GM21737 (cell line): ENCODE measurements around the gene SYDE2.
"Not testable (repeated sequence)": the region's sequence is repeated elsewhere in the genome, so short reads cannot be mapped to it uniquely, and the experiment has no call there.

Experiments used
- ATAC-seq: cut with Tn5 transposase; IDR thresholded peaks from one replicate; pipeline ENCODE4 v1.9.1; 2021; ENCODE audit warnings: mild to moderate bottlenecking, moderate library complexity; ENCODE audit not compliant: unreplicated experiment

SYDE2 gene, protein sequence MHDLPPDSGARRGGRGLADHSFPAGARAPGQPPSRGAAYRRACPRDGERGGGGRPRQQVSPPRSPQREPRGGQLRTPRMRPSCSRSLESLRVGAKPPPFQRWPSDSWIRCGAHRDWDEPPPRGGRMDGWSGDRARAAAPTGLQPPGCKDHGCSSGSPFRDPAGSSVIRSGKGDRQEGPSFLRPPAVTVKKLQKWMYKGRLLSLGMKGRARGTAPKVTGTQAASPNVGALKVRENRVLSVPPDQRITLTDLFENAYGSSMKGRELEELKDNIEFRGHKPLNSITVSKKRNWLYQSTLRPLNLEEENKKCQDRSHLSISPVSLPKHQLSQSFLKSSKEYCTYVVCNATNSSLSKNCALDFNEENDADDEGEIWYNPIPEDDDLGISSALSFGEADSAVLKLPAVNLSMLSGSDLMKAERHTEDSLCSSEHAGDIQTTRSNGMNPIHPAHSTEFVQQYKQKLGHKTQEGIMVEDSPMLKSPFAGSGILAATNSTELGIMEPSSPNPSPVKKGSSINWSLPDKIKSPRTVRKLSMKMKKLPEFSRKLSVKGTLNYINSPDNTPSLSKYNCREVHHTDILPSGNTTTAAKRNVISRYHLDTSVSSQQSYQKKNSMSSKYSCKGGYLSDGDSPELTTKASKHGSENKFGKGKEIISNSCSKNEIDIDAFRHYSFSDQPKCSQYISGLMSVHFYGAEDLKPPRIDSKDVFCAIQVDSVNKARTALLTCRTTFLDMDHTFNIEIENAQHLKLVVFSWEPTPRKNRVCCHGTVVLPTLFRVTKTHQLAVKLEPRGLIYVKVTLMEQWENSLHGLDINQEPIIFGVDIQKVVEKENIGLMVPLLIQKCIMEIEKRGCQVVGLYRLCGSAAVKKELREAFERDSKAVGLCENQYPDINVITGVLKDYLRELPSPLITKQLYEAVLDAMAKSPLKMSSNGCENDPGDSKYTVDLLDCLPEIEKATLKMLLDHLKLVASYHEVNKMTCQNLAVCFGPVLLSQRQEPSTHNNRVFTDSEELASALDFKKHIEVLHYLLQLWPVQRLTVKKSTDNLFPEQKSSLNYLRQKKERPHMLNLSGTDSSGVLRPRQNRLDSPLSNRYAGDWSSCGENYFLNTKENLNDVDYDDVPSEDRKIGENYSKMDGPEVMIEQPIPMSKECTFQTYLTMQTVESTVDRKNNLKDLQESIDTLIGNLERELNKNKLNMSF

DNA sequence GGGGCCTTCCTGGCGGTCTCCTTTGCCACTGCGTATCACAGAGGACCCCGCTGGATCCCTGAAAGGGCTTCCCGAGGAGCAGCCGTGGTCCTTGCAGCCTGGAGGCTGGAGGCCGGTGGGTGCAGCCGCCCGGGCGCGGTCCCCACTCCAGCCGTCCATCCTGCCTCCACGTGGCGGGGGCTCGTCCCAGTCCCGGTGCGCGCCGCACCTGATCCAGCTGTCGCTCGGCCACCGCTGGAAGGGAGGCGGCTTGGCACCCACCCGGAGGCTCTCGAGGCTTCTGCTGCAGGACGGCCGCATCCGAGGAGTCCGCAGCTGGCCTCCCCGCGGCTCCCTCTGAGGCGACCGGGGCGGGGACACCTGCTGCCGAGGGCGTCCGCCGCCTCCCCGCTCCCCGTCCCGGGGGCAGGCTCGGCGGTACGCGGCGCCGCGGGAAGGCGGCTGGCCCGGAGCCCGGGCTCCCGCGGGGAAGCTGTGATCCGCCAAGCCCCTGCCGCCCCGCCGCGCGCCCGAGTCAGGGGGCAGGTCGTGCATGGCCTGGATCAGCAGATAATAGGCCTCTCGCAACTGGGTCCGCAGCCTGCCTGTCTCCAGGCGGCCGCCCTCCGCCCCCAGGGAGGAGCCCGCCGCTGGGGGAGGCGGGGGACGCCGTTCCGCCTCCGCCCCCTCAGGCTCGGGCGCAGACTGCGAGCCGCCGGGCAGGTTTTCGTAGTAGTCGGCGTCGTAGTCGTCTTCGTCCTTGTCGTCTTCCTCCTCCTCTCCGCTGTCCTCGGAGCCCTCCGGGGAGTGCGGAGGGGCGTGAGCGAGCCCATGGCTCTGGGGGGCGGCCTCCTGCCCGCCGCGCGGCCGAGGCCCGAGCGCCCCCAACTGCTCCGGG, at the start of gene SYDE2:
TSS of gene SYDE2 (minus strand) at position 554 of the 877 bp plus-strand sequence. CDS start at position 534, 20 bp downstream.
- ATAC-seq, result peak; percentile 65

- not testable (repeated sequence) for ATAC-seq
Measured at GRCh38 chr1:85249042-85249441, 48.2 kb upstream of the SYDE2 start.

- ATAC-seq, result no peak
Measured at GRCh38 chr1:85245891-85246290, 45.1 kb upstream of the SYDE2 start.

GRCh38 chr1:85245456-85245855, 44.6 kb upstream of the SYDE2 start:
- ATAC-seq, result no peak

DNA sequence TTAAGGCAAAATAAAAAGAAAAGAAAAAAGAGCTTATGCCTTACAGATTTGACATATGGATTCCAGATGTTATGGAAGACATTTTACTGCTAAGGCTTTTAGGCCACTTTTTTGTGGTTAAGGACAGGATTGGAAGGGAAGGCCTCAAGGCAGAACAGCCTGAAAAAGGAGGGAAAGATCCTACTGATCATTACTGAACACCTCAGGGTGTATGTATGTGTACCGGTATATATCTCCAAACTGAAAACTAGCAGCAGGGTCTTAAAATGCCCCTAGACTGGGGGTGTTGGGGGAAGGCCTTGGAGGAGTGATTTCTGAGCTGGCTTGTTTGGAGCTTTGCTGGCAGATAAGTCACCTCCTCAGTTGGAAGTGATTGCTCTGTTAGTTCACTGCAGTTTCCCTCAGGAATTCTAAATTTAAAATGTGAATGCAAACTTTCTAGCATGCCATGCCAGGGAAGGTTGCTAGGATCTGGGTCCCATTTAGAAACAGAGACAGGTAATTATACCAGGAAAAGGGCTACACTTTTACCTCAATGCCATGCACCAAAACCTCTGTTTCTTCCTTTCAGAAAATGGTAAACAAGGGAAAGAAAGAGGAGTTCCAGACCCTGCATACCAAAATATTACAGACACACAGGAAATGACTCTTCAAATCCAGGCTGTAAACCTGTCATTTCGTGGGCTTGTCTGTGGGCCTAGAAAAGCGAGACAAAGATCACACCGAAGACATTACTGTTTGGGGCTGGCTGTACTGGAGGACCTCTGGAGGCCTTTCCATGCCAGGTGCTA, 43.6 kb upstream of the SYDE2 start:
- ATAC-seq, result no peak

DNA sequence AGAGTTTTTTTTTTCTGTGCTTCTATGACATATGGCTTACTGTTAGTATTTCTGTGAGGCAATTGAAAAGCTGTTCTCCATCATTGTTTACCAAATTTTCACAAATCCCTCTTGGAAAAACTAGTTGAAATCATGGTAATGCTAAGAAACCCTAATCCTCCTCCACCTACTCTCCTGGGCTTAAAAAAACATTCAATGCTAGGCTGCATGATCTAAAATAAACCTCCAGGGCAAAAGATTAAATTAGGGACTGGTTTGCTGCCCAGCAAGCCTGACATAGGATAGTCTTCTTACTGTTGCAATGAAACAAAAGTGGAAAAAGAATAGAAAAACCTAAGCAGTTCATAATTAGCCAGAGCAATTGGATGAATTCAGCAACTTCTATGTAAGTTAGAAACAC, 42.6 kb upstream of the SYDE2 start:
- no peak for ATAC-seq

- no peak for ATAC-seq
Measured at GRCh38 chr1:85240643-85241042, 39.8 kb upstream of the SYDE2 start.

- no peak for ATAC-seq
Measured at GRCh38 chr1:85240174-85240601, 39.4 kb upstream of the SYDE2 start.

DNA sequence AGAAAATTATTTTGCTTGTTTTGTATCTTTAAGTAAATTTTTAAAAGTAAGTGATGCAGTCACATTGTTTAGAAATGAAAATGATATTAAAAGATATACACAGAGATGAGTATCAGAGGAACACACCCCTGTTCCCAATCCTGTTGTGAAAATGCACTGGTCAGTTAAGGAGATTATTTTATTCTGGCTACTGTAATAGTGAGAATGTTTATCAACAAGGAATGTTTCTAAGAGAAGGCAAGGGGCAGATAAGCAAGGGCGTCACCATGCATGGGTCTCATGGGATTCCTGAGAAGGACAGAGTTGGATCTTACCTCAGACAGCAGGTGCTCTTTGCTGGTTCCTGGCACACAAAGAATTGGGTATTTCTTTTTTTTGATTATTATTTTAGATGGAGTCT, 36.8 kb upstream of the SYDE2 start:
- ATAC-seq, result no peak

- no peak for ATAC-seq
Measured at GRCh38 chr1:85230305-85230977, 29.6 kb upstream of the SYDE2 start.

DNA sequence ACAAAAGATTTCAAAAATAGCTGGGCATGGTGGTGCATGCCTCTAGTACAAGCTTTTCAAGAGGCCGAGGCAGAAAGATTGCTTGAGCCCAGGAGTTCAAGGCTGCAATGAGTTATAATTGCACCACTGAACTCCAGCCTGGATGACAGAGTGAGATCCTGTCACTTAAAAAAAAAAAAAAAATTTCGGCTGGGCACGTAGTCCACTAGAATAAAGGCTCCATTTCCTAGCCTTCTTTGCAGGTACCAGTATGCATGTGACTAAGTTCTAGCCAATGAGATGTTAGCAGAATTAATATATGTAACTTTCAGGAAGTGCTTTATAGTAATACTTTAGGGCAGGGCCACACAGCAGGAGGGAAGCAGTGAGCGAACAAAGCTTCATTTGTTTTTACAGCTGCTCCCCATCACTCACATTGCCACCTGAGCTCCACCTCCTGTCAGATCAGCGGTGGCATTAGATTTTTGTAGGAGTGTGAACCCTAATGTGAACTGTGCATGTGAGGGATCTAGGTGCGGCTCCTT, 28.8 kb upstream of the SYDE2 start:
- no peak for ATAC-seq

- ATAC-seq, result no peak
Measured at GRCh38 chr1:85228972-85229371, 28.2 kb upstream of the SYDE2 start.

GRCh38 chr1:85225624-85226380, 25.0 kb upstream of the SYDE2 start:
- ATAC-seq, result no peak

DNA sequence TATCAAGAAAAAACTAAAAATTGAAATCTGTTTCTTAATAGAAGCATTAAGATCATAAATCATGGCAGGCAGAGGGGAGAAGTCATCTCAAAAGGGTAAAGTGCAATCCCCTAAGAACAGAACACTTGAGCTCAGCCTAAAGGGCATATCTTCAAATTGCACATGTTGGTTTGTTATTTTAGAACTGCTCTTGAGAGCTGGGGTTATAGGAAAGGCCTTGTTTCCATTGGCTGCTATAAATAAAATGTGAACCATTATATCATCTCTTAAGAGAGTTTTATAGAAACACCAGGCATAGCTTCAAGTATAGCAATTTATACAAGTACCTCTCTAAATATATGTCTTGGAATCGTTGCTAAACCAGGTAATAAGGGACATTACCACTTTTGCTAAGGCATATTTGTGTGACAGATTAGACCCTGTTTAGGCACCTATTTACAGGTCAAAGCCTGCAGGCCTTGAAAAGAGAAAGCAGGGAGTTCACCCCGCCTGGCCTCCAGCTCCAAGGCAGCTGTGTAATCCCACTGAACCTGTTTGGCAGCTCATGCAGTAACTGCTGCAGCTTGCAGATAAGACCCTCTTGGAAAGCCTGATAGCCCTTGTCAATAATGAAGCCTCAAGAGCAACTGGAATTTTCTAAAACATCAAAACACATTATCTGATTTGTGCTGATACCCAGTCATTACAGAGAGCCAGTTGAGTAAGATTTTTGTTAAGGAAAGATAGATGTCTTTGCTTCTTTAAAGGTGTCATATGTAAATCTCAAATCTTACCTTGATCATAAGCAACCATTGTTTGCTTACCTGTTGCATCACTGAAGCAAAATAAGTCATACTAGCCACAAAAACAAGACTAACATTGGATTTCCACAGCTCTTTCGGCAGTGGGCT, 24.2 kb upstream of the SYDE2 start:
- ATAC-seq, result no peak

- no peak for ATAC-seq
Measured at GRCh38 chr1:85224295-85224694, 23.5 kb upstream of the SYDE2 start.

- no peak for ATAC-seq
Measured at GRCh38 chr1:85223334-85223733, 22.5 kb upstream of the SYDE2 start.

DNA sequence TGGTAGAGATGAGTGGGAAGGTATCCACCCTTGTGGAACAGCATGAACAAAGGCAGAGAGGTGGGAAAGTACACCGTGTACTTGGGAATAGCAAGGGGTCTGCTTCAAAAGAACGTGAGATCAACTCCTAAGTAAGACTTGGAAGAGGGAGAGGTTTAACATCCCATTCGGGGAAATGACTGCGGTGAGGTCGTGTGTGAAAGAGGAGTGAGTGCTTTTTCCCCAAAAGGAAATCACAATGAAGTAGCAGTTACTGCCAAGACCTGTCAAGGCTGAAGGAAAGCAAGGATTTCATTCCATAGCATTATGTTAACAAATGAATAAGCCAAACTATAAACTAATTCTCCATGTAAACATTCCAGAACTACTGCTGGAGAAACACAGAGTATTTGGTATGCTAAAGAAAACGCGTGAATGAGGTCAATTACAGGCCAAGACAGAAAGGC, 20.0 kb upstream of the SYDE2 start:
- ATAC-seq, result no peak
